Measurements from ENCODE around the gene UPP1.

Gene UPP1

DNA sequence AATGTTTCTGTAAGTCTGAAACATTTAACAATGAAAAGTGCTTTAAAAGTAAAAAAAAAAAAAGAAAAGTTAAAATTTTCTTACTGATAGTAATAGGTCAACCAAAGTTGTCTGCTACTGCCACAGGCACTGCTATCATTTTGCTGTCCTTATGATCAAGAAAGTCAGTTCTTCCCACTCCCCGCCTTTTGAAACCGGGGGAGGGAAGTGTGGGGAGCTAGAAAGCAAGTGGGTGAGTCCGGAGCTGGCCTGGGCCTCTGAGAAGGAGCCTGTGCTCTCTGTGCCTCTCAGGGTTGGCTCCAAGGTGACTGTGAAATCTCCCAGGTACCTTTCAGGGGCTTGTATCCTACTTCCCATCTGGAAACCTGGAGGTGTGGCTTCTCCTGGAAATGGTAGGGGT, 46.4 kb upstream of the UPP1 start:
- H3K9me3 ChIP-seq (ENCODE audit: severe bottlenecking), result no peaks in the 10 kb centered on the region
- DNase-seq (ENCODE audit: low spot score) (no peak), ATAC-seq (ENCODE audit: low read depth) (no peak)
- H3K36me3 ChIP-seq (ENCODE audit: low read depth), result no peaks in the 10 kb centered on the region
- no peaks in the 10 kb centered on the region for H3K27me3 ChIP-seq (ENCODE audit: insufficient read depth, poor library complexity, severe bottlenecking)
- TF ChIP-seq, protein P1, sequence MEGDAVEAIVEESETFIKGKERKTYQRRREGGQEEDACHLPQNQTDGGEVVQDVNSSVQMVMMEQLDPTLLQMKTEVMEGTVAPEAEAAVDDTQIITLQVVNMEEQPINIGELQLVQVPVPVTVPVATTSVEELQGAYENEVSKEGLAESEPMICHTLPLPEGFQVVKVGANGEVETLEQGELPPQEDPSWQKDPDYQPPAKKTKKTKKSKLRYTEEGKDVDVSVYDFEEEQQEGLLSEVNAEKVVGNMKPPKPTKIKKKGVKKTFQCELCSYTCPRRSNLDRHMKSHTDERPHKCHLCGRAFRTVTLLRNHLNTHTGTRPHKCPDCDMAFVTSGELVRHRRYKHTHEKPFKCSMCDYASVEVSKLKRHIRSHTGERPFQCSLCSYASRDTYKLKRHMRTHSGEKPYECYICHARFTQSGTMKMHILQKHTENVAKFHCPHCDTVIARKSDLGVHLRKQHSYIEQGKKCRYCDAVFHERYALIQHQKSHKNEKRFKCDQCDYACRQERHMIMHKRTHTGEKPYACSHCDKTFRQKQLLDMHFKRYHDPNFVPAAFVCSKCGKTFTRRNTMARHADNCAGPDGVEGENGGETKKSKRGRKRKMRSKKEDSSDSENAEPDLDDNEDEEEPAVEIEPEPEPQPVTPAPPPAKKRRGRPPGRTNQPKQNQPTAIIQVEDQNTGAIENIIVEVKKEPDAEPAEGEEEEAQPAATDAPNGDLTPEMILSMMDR (IDR thresholded peaks at IDR 0.05; ENCODE audit: poor library complexity, severe bottlenecking), result no peak
- H3K27ac ChIP-seq (ENCODE audit: poor library complexity, severe bottlenecking), result peak overlapping the region; percentile 95
- peaks cover 30% of the 10 kb centered on the region for H3K4me1 ChIP-seq (ENCODE audit: insufficient read depth, poor library complexity, severe bottlenecking)
- H3K4me3 ChIP-seq (ENCODE audit: severe bottlenecking), result no peak overlapping the region

DNA sequence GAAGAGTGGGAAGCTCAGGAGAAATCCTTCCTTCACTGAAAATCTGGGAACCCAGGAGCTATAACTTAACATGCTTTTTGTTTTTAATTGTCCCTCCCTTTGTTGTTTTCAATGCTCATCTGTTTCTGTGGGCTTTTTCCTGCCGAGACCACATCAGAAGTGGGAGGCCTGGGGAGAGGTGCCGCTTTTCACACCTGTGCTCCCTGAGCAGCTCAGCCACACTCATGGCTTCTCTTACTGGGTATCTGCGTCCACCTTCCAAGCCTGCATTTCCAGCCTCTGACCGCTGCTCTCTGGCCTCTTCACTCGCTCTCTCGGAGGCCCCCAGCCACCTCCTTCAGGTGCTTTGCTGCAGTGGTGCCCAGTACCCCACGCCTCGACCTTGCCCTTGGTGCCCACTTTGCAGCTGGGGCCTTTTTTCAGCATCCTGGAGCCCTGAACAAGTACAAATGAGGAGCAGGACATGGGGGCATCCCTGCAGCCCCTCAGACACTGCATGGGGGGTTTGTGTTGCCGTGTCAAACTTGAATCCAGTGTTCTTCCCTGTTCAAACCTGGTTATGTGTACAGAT, 43.8 kb upstream of the UPP1 start:
- ATAC-seq (ENCODE audit: low read depth), result no peak
- H3K4me1 ChIP-seq (ENCODE audit: insufficient read depth, poor library complexity, severe bottlenecking), result peaks cover 34% of the 10 kb centered on the region
- H3K27me3 ChIP-seq (ENCODE audit: insufficient read depth, poor library complexity, severe bottlenecking), result no peaks in the 10 kb centered on the region
- TF ChIP-seq, protein P1 (IDR thresholded peaks at IDR 0.05; ENCODE audit: poor library complexity, severe bottlenecking), result no peak
- H3K9me3 ChIP-seq (ENCODE audit: severe bottlenecking), result no peaks in the 10 kb centered on the region
- no peak overlapping the region for H3K4me3 ChIP-seq (ENCODE audit: severe bottlenecking)
- no peak for DNase-seq (ENCODE audit: low spot score)
- H3K36me3 ChIP-seq (ENCODE audit: low read depth), result no peaks in the 10 kb centered on the region
- H3K27ac ChIP-seq (ENCODE audit: poor library complexity, severe bottlenecking), result no peak overlapping the region

DNA sequence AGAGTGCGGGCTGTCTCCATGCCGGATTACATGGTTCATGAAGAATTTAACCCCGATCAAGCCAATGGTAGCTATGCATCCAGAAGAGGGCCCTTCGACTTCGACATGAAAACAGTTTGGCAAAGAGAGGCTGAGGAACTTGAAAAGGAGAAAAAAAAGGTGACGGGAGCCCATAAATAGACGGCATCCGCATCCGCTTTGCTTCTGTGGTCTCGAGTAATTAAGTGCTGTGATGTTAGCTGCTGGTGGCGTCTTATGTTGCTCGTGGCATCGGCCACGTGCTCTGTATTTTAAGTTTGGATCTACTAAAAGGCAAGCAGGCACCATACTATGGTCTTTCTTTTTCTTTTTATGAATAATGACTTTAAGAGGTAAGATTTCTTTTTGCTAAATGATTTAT, 42.6 kb upstream of the UPP1 start:
- DNase-seq (ENCODE audit: low spot score) (no peak), ATAC-seq (ENCODE audit: low read depth) (no peak)
- H3K27me3 ChIP-seq (ENCODE audit: insufficient read depth, poor library complexity, severe bottlenecking), result no peaks in the 10 kb centered on the region
- no peaks in the 10 kb centered on the region for H3K9me3 ChIP-seq (ENCODE audit: severe bottlenecking)
- peaks cover 22% of the 10 kb centered on the region for H3K4me1 ChIP-seq (ENCODE audit: insufficient read depth, poor library complexity, severe bottlenecking)
- H3K36me3 ChIP-seq (ENCODE audit: low read depth), result no peaks in the 10 kb centered on the region
- TF ChIP-seq, protein P1 (IDR thresholded peaks at IDR 0.05; ENCODE audit: poor library complexity, severe bottlenecking), result no peak
- no peak overlapping the region for H3K4me3 ChIP-seq (ENCODE audit: severe bottlenecking)
- no peak overlapping the region for H3K27ac ChIP-seq (ENCODE audit: poor library complexity, severe bottlenecking)

DNA sequence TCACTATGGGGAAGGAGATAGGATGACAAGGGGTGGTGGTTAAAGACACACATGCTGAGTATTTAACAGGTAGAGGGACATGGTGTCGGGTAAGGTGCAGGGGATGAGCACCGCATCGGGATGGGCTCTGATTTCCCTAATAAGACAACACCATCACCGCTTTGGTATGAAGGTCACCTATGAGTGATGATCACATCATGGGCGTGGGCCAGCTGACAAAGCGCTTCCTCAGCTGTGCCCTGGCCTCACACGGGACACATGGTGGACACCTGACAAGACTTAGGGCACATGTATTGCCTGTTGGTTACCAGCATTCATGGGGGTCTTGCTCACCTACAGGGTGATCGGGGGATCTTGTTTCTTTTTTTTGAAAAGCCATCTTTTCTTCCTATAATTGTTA, 41.0 kb upstream of the UPP1 start:
- Histone ChIP-seq H3K36me3 (ENCODE audit: low read depth) (no peaks in the 10 kb centered on the region), H3K27me3 (ENCODE audit: insufficient read depth, poor library complexity, severe bottlenecking) (no peaks in the 10 kb centered on the region), H3K4me3 (ENCODE audit: severe bottlenecking) (no peak overlapping the region), H3K9me3 (ENCODE audit: severe bottlenecking) (no peaks in the 10 kb centered on the region), H3K4me1 (ENCODE audit: insufficient read depth, poor library complexity, severe bottlenecking) (peaks cover 14% of the 10 kb centered on the region), H3K27ac (ENCODE audit: poor library complexity, severe bottlenecking) (no peak overlapping the region)
- no peak for DNase-seq (ENCODE audit: low spot score)
- peak; percentile 79 for ATAC-seq (ENCODE audit: low read depth)
- TF ChIP-seq, protein P1 (IDR thresholded peaks at IDR 0.05; ENCODE audit: poor library complexity, severe bottlenecking), result no peak

DNA sequence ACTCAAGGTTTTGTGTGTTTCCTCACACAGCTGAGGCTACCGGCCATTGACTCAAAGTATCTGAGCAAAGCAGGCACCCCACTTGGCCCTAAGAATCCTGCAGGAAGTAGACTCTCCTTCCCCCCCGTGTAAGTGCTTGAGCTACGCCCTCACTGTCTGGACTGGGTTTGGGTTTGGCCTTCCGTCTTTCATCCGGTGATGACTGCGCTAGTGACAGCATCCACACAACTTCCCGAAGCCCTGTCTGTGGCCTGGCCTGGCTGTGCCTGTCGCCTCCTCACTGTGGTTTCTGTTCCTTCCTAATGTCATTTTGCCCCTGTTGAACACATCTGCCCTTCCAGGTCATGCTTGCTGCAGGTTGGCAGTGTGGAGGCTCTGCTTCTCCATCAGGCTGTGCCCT, 39.2 kb upstream of the UPP1 start:
- DNase-seq (ENCODE audit: low spot score), result no peak

More for the DNA sequence above, 39.2 kb upstream of the UPP1 start:
- Histone ChIP-seq H3K36me3 (ENCODE audit: low read depth) (no peaks in the 10 kb centered on the region), H3K4me3 (ENCODE audit: severe bottlenecking) (no peak overlapping the region), H3K27me3 (ENCODE audit: insufficient read depth, poor library complexity, severe bottlenecking) (no peaks in the 10 kb centered on the region), H3K9me3 (ENCODE audit: severe bottlenecking) (no peaks in the 10 kb centered on the region), H3K27ac (ENCODE audit: poor library complexity, severe bottlenecking) (no peak overlapping the region), H3K4me1 (ENCODE audit: insufficient read depth, poor library complexity, severe bottlenecking) (peaks cover 18% of the 10 kb centered on the region)
- ATAC-seq (ENCODE audit: low read depth), result no peak
- TF ChIP-seq, protein P1 (IDR thresholded peaks at IDR 0.05; ENCODE audit: poor library complexity, severe bottlenecking), result no peak
